Epidermal melanocyte (primary cell): ENCODE results near the gene CEP126.

Source experiments
- DNase-seq: peaks from one replicate; pipeline ENCODE4 v3.0.0; 2011; ENCODE audit warnings: low spot score; ENCODE audit not compliant: insufficient read length

CEP126 gene

DNA sequence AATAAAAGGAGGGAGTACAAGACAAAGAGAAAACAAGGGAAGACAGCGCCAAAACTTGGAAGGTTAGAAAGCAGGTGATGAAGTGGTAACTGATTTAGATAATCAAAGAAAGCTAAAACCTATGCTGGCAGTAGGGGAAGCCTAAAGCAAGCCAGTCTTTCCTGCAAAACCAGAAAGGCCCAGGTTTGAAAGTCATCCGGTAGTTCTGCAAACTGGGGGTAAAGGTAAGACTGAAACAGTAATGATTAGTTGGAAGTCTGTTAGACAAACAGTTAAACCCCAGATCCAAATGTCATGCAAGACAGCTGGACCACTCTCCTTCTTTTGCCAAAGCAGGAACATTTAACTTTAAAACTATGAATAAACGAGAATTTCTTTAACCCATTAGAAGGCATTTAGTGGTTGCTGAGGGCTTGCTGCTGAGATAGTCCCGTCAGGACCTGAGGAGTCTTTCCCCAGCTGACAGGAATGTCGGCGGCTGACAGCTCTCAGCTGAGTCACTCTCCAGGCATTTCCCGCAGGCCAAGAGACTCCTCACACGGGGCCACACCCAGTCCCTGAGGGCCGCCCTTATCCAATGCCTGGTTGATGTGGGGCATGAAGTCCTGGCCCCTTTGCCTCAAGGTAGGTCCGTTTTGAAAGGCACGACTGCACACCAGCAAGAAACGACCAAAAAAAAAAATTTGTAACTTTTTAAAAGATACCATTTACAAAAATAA is 96.1 kb downstream of the CEP126 start:
- peak; percentile 75 for DNase-seq

DNA sequence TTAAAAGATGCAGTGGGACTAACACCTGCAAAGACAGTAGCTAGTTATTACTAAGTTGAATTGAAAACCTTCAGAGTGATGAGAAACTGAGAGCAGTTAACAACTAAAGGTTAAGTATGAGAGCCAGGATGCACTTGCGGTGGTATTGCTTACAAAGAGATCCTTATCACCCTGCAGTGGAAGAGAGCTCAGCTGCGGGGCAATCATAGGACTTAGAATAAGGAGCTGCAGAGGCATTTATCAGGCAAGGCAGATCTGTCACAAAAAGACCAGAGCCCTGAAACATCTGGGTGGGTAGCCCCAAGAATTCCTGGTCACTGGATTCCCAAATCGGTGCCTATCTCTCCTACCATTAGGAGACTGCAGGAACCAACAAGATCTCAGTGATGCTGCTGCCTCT is 98.1 kb downstream of the CEP126 start:
- DNase-seq: no peak

DNA sequence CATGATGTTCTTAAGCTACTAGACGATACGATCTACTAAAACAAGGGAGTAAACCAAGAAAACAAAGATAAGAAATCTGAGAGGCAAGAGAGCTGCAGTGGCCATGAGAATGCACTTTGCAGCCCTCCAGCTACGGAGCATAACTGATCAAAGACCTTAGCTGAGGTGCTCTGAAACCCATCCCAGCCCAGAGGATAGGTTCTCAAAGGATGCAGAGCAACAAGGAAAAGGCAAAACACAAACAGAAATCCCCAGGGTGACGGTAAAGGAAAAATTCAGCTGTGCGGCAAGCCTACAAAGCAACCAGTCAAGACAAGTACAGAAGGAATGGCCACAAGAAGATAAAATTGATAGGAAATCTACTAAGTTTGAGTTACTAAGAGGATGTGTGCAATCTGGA is 99.9 kb downstream of the CEP126 start:
- DNase-seq: no peak

DNA sequence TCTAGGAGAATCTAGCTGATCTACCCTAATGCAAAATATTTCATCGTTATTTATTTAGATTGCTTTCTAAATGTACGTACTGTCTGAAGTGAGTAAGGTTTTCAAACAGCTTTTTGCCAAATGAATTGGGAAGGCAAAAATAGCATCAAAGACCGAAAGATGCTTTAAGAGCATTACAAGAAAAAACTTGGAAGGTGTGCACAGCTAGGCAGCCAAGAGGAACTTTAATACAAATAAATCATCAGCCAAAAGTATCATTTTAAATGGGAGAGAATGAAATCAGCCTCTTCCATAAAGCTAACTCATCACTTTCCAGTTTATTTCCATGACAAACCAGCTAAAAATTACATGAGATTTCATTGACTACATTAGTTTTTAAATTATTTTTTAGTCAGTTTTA is 102.2 kb downstream of the CEP126 start:
- DNase-seq: no peak

DNA sequence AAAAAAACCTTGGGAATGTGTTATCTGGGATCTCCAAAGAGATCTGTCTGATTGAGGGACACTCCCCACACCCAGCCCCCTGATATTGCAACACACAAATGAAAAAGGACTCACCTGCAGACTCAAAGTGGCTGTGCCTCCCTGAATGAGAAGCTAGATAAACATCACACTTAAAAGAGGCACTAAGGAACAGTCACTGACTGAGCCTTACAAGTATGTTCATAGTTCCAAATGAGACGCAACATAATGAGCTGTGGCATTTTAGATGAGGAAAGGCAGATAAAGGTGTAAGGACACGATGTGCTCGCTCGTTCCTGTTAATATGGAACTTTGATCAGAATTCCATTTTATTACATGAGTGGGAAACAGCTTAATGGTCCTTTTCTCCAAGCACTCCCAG is 111.4 kb downstream of the CEP126 start:
- DNase-seq: no peak

DNA sequence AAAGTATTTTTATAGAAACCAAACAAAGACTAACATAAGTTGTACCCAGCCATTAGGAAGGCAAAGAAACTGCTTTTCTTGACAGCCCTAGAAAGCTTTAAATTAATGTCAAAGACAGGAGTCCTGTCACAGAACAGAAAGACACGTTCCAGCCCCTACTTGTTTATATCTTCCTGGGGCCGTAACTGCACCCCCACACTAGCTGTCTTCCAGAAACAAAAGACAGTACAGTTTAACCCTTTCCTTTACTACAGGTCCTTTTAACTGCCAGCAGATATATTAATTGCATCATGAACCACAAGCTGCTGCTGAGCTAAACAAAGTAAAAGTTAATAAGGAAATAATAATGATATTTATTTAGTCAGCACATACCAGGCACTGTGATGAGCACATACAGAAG is 112.1 kb downstream of the CEP126 start:
- DNase-seq: no peak

DNA sequence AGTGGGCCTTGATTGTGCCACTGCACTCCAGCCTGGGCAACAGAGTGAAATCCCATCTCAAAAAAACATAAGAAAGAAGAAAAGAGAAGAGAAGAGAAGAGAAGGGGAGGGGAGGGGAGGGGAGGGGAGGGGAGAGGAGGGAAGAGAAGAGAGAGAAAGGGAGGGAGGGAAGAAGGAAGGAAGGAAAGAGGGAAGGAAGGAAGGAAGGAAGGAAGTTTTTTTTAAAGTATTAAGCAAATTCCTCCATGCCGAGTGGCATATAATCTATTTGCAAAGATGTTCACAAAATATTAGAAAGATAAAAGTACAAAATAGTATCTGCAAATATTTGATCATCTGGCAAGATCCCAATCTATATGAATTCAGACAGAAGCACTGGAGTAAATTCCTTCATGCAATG is 121.9 kb downstream of the CEP126 start:
- no peak for DNase-seq

DNA sequence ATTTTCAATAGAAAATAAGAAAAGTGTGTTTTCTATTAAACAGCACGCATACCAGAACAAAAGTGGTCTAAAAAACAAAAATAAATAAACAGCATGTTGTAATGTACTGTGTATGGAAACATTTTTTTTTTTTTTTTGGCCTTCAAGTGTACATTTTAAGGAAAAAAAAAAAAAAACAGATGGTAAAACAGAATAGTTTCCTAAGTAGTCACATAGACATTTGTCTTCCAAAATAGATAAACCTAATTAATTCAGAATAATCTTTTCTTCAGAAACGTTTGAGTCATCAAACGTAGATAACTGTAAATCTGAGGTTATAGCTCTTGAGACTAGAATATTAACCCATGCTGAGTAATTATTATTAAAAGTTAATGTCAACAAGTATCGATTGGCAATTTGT is 132.0 kb downstream of the CEP126 start:
- DNase-seq: no peak

DNA sequence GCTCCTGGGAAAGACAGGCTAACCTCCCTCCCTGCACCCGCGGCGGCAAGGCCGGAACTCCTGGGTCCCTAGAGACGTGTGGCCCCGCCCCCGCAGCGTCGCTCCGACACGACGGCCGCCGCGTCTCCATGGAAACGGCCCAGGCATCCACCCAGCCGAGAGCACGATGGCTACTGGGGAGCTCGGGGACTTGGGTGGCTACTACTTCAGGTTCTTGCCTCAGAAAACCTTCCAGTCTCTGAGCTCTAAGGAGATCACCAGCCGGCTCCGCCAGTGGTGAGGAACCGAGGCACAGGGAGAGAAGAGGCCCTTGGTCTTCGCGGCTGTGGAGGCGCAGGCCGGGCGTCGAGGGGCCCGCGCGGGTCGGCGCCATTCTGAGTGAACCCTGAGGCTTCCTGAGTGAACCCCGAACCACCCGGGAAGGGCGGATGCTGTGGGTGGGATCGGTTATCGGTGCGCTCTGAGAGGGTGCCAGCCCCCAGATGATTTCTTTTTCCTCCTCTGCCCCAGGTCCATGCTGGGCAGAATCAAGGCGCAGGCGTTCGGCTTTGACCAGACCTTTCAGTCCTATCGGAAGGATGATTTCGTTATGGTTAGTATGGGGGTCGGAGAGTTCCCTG is 132.6 kb downstream of the CEP126 start, which contains the start of gene CFAP300:
CFAP300 (plus strand) TSS at position 133 of the 620 bp plus-strand sequence; CDS start at position 167, 34 bp downstream.
- DNase-seq: peak; percentile 74
